Ascending aorta (tissue), 2 donors: ENCODE results near the gene EIPR1. TPM values are rescaled to one million over a fixed set of nuclear protein-coding genes. Genes with fewer than 3 reads are reported as not detected.

Experiments used
- DNase-seq, 2 donors: peaks; one replicate each; pipeline ENCODE4 v3.0.0-alpha.2; 2019; ENCODE audit warnings: low spot score in 2 of 2
- H3K27ac ChIP-seq, 2 donors: fragments of 200-600 bp; sonication (generic); one replicate each; pipeline ENCODE4 v1.5.1; 2016 to 2017; ENCODE audit warnings: mild to moderate bottlenecking in 1 of 2
- H3K27me3 ChIP-seq: fragments of 200-600 bp; sonication (generic); one replicate; pipeline ENCODE4 v1.5.1; 2017
- H3K36me3 ChIP-seq, 2 donors: fragments of 200-600 bp; sonication (generic); one replicate each; pipeline ENCODE4 v1.5.1; 2016
- H3K4me1 ChIP-seq, 2 donors: fragments of 200-600 bp; sonication (generic); one replicate each; pipeline ENCODE4 v1.5.1; 2016 to 2017; ENCODE audit warnings: mild to moderate bottlenecking in 1 of 2
- H3K4me3 ChIP-seq, 2 donors: fragments of 200-600 bp; sonication (generic); one replicate each; pipeline ENCODE4 v1.5.1; 2016 to 2017; ENCODE audit warnings: mild to moderate bottlenecking in 1 of 2
- H3K9me3 ChIP-seq, 2 donors: fragments of 200-600 bp; sonication (generic); one replicate each; pipeline ENCODE4 v1.5.1; 2016
- intact Hi-C: fragments of 100-400 bp; cut with DNase I; formaldehyde crosslinking; loops from one replicate; pipeline ENCODE4 v1.15.1; 2023
- total RNA-seq: library from RNA; depleted of rRNA; stranded (reverse); fragments of >200 nt; gene quantifications from one replicate; pipeline ENCODE4 v1.1.0, GENCODE V29; 2016
- TF ChIP-seq, protein P1 (sequence below), 3 experiments: fragments of 200-600 bp in 2 of 3; fragments of 450-650 bp in 1 of 3; sonication (generic) in 2 of 3; IDR thresholded peaks; one replicate each; pipeline ENCODE4 v1.5.1; 2016 to 2019; ENCODE audit warnings: antibody characterized with exemption in 3 of 3, mild to moderate bottlenecking in 1 of 3, moderate library complexity in 1 of 3

The EIPR1 gene
- total RNA-seq, 1 donor from 2014 or later, result 14.5 TPM

DNA sequence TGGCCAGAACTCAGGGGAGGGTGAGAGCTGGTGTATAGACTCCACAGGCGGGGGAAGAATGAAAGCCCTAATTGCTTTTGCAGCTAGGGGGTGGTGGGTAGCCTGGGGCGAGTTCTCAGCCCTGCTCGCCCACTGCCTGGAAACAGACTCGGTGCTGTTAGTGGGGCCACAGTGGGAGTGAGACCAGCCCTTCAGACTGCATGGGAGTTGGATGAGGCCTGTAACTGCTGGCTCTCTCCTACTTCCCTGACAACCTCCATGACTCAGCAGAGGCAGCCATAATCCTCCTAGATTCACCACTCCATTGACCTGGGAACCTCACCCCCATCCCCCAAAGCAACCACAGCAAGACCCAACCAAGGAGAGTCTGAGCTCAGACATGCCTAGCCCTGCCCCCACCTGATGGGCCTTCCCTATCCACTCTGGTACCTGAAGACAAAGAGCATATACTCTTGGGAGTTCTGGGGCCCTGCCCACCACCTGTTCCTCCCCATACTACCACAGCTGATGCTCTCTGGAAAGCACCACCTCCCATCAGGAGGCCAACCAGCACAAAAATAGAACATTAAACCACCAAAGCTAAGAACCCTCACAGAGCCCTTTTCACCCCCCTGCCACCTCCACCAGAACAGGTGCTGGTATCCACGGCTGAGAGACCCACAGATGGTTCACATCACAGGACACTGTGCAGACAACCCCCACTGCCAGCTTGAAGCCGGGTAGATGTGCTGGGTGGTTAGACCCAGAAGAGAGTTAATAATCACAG is 226.3 kb downstream of the EIPR1 start:
- no peaks in the 10 kb centered on the region for H3K9me3 ChIP-seq
- no peak overlapping the region for H3K27ac ChIP-seq
- no peaks in the 10 kb centered on the region for H3K36me3 ChIP-seq
- no peaks in the 10 kb centered on the region for H3K27me3 ChIP-seq
- no peak for DNase-seq
- no peaks in the 10 kb centered on the region for H3K4me1 ChIP-seq
- TF ChIP-seq, protein P1, sequence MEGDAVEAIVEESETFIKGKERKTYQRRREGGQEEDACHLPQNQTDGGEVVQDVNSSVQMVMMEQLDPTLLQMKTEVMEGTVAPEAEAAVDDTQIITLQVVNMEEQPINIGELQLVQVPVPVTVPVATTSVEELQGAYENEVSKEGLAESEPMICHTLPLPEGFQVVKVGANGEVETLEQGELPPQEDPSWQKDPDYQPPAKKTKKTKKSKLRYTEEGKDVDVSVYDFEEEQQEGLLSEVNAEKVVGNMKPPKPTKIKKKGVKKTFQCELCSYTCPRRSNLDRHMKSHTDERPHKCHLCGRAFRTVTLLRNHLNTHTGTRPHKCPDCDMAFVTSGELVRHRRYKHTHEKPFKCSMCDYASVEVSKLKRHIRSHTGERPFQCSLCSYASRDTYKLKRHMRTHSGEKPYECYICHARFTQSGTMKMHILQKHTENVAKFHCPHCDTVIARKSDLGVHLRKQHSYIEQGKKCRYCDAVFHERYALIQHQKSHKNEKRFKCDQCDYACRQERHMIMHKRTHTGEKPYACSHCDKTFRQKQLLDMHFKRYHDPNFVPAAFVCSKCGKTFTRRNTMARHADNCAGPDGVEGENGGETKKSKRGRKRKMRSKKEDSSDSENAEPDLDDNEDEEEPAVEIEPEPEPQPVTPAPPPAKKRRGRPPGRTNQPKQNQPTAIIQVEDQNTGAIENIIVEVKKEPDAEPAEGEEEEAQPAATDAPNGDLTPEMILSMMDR (IDR thresholded peaks at IDR 0.05), result no peak
- no peak overlapping the region for H3K4me3 ChIP-seq
- intact Hi-C loops, result no loop called here

DNA sequence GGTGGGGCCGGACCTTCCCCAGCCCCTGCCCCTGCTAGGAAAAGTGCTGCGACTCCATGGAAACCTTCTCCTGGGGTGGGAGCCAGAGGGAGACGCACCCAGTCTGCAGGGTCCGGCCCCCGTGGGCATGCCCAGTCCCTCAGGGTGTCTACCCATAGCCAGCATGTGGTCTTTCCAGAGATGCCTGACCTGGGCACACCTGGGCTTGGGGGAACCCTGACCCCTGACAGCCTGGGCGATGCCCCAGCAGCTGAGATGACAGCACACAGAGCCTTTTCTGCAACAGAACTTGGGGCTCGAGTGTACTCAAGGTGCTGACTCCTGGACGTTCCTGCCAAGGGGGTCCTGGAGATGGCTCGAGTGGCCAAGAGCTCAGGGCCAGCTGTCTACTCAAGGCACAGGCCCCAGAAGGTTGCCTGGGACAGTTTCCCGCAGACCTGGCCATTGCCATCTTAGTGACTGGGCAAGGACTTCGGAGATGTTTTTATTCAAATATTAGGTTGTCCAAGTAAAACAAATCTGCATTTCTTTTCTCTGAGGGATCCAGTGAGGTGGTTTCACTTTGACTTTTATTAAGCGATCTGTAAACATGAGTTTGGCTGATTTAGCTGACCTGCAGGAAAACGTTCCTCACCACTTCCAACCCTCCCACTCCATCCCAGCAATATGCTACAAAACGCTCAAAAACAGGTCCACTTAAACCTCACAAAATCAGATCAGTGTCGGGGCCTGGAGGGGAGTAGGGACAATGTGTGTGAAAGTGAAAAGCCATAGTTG is 228.0 kb downstream of the EIPR1 start:
- Histone ChIP-seq H3K4me1 (no peaks in the 10 kb centered on the region), H3K36me3 (no peaks in the 10 kb centered on the region), H3K27ac (no peak overlapping the region), H3K9me3 (no peaks in the 10 kb centered on the region), H3K27me3 (no peaks in the 10 kb centered on the region), H3K4me3 (no peak overlapping the region)
- TF ChIP-seq, protein P1 (IDR thresholded peaks at IDR 0.05), result no peak
- DNase-seq, result no peak
- intact Hi-C loops, result no loop called here

DNA sequence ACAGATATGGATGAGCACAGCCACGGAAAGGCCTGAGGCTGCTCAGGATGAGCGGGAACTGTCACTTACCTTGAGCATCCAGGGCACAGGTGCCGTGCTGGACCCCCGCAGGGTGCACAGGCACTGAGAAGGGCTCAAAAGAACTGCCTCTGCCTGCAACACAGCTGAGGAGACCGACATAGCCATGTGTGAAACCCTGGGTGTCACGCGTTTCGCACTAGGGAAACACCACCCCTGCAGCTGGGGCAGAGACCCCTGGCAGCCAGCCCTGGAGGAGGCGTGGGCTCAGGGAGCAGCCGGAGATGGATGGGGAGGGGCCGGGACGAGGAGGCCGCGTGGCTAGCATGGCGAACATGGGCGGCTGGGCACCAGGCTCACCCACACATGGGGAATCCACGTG is 228.9 kb downstream of the EIPR1 start:
- no peaks in the 10 kb centered on the region for H3K4me1 ChIP-seq
- intact Hi-C loops, result no loop called here
- TF ChIP-seq, protein P1 (IDR thresholded peaks at IDR 0.05), result no peak
- no peak overlapping the region for H3K27ac ChIP-seq
- H3K27me3 ChIP-seq, result no peaks in the 10 kb centered on the region
- no peak overlapping the region for H3K4me3 ChIP-seq
- no peak for DNase-seq
- no peaks in the 10 kb centered on the region for H3K9me3 ChIP-seq
- no peaks in the 10 kb centered on the region for H3K36me3 ChIP-seq

DNA sequence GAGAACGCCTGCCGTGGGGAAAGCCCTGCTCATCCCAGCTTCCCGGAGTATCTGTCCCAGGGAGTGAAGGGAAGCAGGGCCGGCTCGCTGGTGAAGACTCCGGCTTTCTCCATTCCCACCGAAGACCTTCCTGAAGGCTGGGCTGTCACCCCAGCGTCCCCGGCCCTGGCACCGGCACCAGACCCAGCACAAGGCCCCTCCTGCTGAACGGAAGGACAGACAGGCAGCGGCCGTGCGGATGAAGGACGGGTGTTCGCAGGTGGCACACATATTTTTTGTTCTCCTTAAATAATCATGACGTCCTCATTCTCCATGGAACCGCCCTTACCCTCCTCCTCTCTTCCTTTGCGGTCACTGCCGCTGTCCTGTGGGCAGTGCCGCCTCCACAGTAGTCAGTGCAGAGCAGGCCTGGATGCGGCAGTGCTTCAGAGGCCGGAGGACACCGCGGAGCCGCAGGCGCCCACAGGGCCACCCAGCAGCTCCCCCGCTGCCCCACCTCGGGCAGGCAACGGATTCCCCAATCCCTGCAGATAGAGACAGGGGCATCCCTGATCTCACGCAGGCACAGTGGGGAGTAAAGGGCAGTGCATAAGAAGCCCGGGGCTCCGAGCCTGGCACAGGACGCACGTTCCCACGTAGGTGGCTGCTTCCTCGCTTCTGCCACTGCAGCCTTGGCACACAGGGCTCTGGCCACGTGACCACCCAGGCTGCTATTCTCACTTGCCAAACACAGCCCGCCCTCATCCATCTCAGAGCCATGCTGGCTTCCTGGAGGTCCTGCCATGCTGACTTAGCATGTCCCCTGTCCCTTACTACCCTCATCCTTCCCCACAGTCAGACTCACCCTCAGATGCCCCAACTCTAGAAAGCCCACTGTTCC is 229.7 kb downstream of the EIPR1 start:
- TF ChIP-seq, protein P1 (IDR thresholded peaks at IDR 0.05), result no peak
- no peak overlapping the region for H3K4me3 ChIP-seq
- no peaks in the 10 kb centered on the region for H3K36me3 ChIP-seq
- H3K27me3 ChIP-seq, result no peaks in the 10 kb centered on the region
- DNase-seq, result no peak
- H3K4me1 ChIP-seq, result no peaks in the 10 kb centered on the region
- intact Hi-C loops, result no loop called here
- H3K27ac ChIP-seq, result no peak overlapping the region
- H3K9me3 ChIP-seq, result no peaks in the 10 kb centered on the region

DNA sequence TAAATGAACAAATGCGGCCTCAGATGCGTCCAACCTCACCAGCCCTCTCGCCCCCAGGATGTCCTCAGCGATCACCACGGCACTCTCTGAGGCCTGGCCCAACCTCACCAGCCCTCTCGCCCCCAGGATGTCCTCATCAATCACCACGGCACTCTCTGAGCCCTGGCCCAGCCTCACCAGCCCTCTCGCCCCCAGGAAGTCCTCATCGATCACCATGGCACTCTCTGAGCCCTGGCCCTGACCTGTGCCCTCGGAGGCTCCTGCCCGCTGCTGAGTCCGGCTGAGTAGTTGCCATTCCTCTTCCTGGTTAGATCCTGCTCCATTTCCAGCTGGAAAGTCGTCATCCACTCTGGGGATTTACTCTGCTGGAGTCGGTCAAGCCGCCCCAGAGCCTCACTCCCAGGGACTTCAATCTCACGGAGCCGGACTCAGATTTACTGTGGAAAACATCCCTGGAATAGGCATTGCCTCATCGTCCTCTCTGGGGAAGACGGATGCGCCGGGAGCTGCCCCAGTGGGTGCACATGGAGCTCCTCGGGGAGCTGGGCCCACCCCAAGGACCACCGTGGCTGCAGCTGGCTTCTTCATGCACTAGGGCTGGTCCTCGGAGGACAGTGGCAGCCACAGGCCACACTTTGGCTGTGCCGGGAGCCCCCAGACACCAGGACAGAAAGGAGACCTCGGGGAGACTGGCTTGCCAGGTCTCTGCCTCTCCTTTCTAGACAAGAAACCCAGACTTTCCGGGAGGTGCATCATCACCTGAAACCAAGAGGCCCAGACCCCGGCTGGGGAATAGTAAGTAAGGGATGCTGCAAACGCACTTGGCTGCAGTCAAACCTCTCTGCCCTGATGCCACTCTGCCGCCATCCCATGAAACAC is 230.6 kb downstream of the EIPR1 start:
- TF ChIP-seq, protein P1 (IDR thresholded peaks at IDR 0.05), result no peak

More for the DNA sequence above, 230.6 kb downstream of the EIPR1 start:
- no peak for DNase-seq
- Histone ChIP-seq H3K27ac (no peak overlapping the region), H3K36me3 (no peaks in the 10 kb centered on the region), H3K4me3 (no peak overlapping the region), H3K9me3 (no peaks in the 10 kb centered on the region), H3K27me3 (no peaks in the 10 kb centered on the region), H3K4me1 (no peaks in the 10 kb centered on the region)
- intact Hi-C loops, result no loop called here
